ENCODE data around the gene HAUS2.
"Not testable (repeated sequence)": the region's sequence is repeated elsewhere in the genome, so short reads cannot be mapped to it uniquely, and the experiment has no call there.

The HAUS2 gene

GRCh38 chr15:42548249-42549031 lies at the start of gene HAUS2, which contains the start of gene LRRC57:
Gene HAUS2, plus strand, starts transcription at chr15:42548838. Its CDS starts 35 bp downstream, at chr15:42548873.
Gene LRRC57, minus strand, starts transcription at chr15:42548793. Its CDS starts 359 bp downstream, at chr15:42548434.
- DNase-seq (ENCODE audit: low read depth in 2 of 2): peak; percentile 78 to 81

- DNase-seq (ENCODE audit: low read depth in 2 of 2): no peak
Observed at GRCh38 chr15:42499858-42500609, 48.6 kb upstream of the HAUS2 start.

- no peak for DNase-seq (ENCODE audit: low read depth in 2 of 2)
Observed at GRCh38 chr15:42502477-42502876, 46.2 kb upstream of the HAUS2 start.

- DNase-seq (ENCODE audit: low read depth in 2 of 2): no peak
Observed at GRCh38 chr15:42503825-42504224, 44.8 kb upstream of the HAUS2 start.

- no peak for DNase-seq (ENCODE audit: low read depth in 2 of 2)
Observed at GRCh38 chr15:42504631-42505030, 44.0 kb upstream of the HAUS2 start.

- no peak for DNase-seq (ENCODE audit: low read depth in 2 of 2)
Observed at GRCh38 chr15:42507514-42507913, 41.1 kb upstream of the HAUS2 start.

- DNase-seq (ENCODE audit: low read depth in 2 of 2): no peak
Observed at GRCh38 chr15:42508263-42508690, 40.4 kb upstream of the HAUS2 start.

- no peak for DNase-seq (ENCODE audit: low read depth in 2 of 2)
Observed at GRCh38 chr15:42510258-42511006, 38.2 kb upstream of the HAUS2 start.

- DNase-seq (ENCODE audit: low read depth in 2 of 2): no peak
Observed at GRCh38 chr15:42511007-42511391, 37.6 kb upstream of the HAUS2 start.

GRCh38 chr15:42523331-42523730 lies 25.3 kb upstream of the HAUS2 start:
- no peak for DNase-seq (ENCODE audit: low read depth in 2 of 2)

GRCh38 chr15:42528970-42529369 lies 19.7 kb upstream of the HAUS2 start:
- no peak for DNase-seq (ENCODE audit: low read depth in 2 of 2)

GRCh38 chr15:42533246-42533645 lies 15.4 kb upstream of the HAUS2 start:
- no peak for DNase-seq (ENCODE audit: low read depth in 2 of 2)

GRCh38 chr15:42544853-42545629 lies 3.6 kb upstream of the HAUS2 start:
- DNase-seq (ENCODE audit: low read depth in 2 of 2): no peak

- DNase-seq (ENCODE audit: low read depth in 2 of 2): no peak
Observed at GRCh38 chr15:42547918-42548248, 755 bp upstream of the HAUS2 start.

GRCh38 chr15:42549032-42549491 lies 424 bp downstream of the HAUS2 start:
- DNase-seq (ENCODE audit: low read depth in 2 of 2): no peak

- DNase-seq (ENCODE audit: low read depth in 2 of 2): no peak
Observed at GRCh38 chr15:42549741-42550392, 1.2 kb downstream of the HAUS2 start.

GRCh38 chr15:42553554-42553953 lies 4.9 kb downstream of the HAUS2 start:
- DNase-seq (ENCODE audit: low read depth in 2 of 2): no peak

GRCh38 chr15:42556550-42557207 lies 8.0 kb downstream of the HAUS2 start:
- DNase-seq (ENCODE audit: low read depth in 2 of 2): not testable (repeated sequence)

- DNase-seq (ENCODE audit: low read depth in 2 of 2): no peak
Observed at GRCh38 chr15:42558739-42559138, 10.1 kb downstream of the HAUS2 start.

Measured in stimulated activated CD8-positive, alpha-beta memory T cell treated with anti-CD3 and anti-CD28 coated beads, Interleukin-2, amount 100 ng/mL, for 1 hour (primary cell).